SH-SY5Y (cell line): ENCODE measurements around the gene CLTC.

Source experiments
- GATA2 ChIP-seq: IDR thresholded peaks from 2 replicates; pipeline ENCODE4 v1.6.1; 2011; ENCODE audit warnings: mild to moderate bottlenecking, low read depth, low read length
- GATA3 ChIP-seq: IDR thresholded peaks from 2 replicates; pipeline ENCODE4 v1.6.1; 2011; ENCODE audit warnings: low read depth, mild to moderate bottlenecking, low read length, moderate library complexity

CLTC gene

GRCh38 chr17:59694344-59694743 is 74.6 kb downstream of the CLTC start:
- no peak for TF ChIP-seq GATA3
- TF ChIP-seq GATA2 = no peak

GRCh38 chr17:59695945-59696681 is 76.4 kb downstream of the CLTC start:
- TF ChIP-seq GATA2 = no peak
- no peak for TF ChIP-seq GATA3

- TF ChIP-seq GATA2 (no peak), GATA3 (no peak)
These were observed 77.1 kb downstream of the CLTC start for GRCh38 chr17:59696682-59697277.

- TF ChIP-seq GATA3 (no peak), GATA2 (no peak)
These were observed 78.4 kb downstream of the CLTC start for GRCh38 chr17:59698143-59698542.

GRCh38 chr17:59699218-59699617 is 79.5 kb downstream of the CLTC start:
- TF ChIP-seq GATA3 (no peak), GATA2 (no peak)

- TF ChIP-seq GATA2 (no peak), GATA3 (no peak)
These were observed 80.1 kb downstream of the CLTC start for GRCh38 chr17:59699786-59700185.

GRCh38 chr17:59702304-59702703 is 82.6 kb downstream of the CLTC start:
- TF ChIP-seq GATA3 = no peak
- no peak for TF ChIP-seq GATA2

- TF ChIP-seq GATA2 (no peak), GATA3 (no peak)
These were observed 87.7 kb downstream of the CLTC start, which contains the start of the genes PTRH2 and VMP1 for GRCh38 chr17:59707149-59707970. PTRH2 (minus strand) TSS chr17:59707430; CDS start chr17:59697978, 9,452 bp downstream. VMP1 (plus strand) TSS chr17:59707654; CDS start chr17:59731447, 23,793 bp downstream.

- TF ChIP-seq GATA2 (no peak), GATA3 (no peak)
These were observed 88.3 kb downstream of the CLTC start for GRCh38 chr17:59707971-59708430.

- no peak for TF ChIP-seq GATA3
- TF ChIP-seq GATA2 = no peak
These were observed 92.2 kb downstream of the CLTC start for GRCh38 chr17:59711936-59712335.

- TF ChIP-seq GATA2 (no peak), GATA3 (no peak)
These were observed 93.2 kb downstream of the CLTC start for GRCh38 chr17:59712862-59713261.

GRCh38 chr17:59714255-59714654 is 94.6 kb downstream of the CLTC start:
- TF ChIP-seq GATA2 (no peak), GATA3 (no peak)

- no peak for TF ChIP-seq GATA2
- TF ChIP-seq GATA3 = no peak
These were observed 96.7 kb downstream of the CLTC start for GRCh38 chr17:59716427-59716826.

- TF ChIP-seq GATA3 (no peak), GATA2 (no peak)
These were observed 99.8 kb downstream of the CLTC start for GRCh38 chr17:59719526-59719925.

GRCh38 chr17:59722623-59723022 is 102.9 kb downstream of the CLTC start:
- TF ChIP-seq GATA3 (no peak), GATA2 (no peak)
